Measurements from ENCODE around the gene MGMT. TPM values are rescaled to one million over a fixed set of nuclear protein-coding genes. Genes with fewer than 3 reads are reported as not detected.

The MGMT gene
- polyA plus RNA-seq, 3 donors: 9.5 to 23.5 (median 17.5) TPM

GRCh38 chr10:129494176-129494575 is 27.1 kb downstream of the MGMT start:
- no peaks in the 10 kb centered on the region for H3K4me1 ChIP-seq (ENCODE audit: control insufficient read depth in 1 of 2, insufficient read depth in 2 of 2, low read length in 2 of 2)
- H3K4me2 ChIP-seq (replicated peaks; ENCODE audit: extremely low read depth, low read length, poor library complexity, severe bottlenecking): no peak overlapping the region
- peaks cover 38 to 62% (median 54%) of the 10 kb centered on the region in 7 donors for H3K9me3 Mint-ChIP-seq
- H3K27ac ChIP-seq (ENCODE audit: low read depth in 1 of 2, low read length in 2 of 2): no peak overlapping the region
- H3K36me3 Mint-ChIP-seq: peaks cover 6 to 16% of the 10 kb centered on the region in 2 donors
- 96% methylated on average over 3 of the region's 3 CpGs for WGBS (ENCODE audit: insufficient coverage)
- DNase-seq: no peak
- H3K4me1 Mint-ChIP-seq: no peaks in the 10 kb centered on the region
- no peak overlapping the region for H2AFZ ChIP-seq (ENCODE audit: insufficient read depth, low read depth, low read length, poor library complexity, severe bottlenecking)
- H3K27me3 ChIP-seq (ENCODE audit: control insufficient read depth in 2 of 2, insufficient read depth in 2 of 2, low read length in 2 of 2): no peaks in the 10 kb centered on the region
- H3K9me3 ChIP-seq (replicated peaks in 1 of 2; ENCODE audit: control insufficient read depth in 1 of 2, insufficient read depth in 1 of 2, low read length in 2 of 2): peaks cover 37 to 66% of the 10 kb centered on the region in 2 donors
- no peak overlapping the region for H3K9ac ChIP-seq (ENCODE audit: insufficient read depth, low read length, poor library complexity, severe bottlenecking)
- intact Hi-C loops (cut with micrococcal nuclease): no loop called here
- peaks cover 0 to 3% (median 0%) of the 10 kb centered on the region in 3 donors for H3K27me3 Mint-ChIP-seq (ENCODE audit: low read depth in 3 of 3)
- no peak overlapping the region for H3K4me3 Mint-ChIP-seq
- H3K79me2 ChIP-seq (ENCODE audit: insufficient read depth, low read length): no peaks in the 10 kb centered on the region
- no peak overlapping the region for H3K27ac Mint-ChIP-seq
- H4K20me1 ChIP-seq (ENCODE audit: insufficient read depth, low read length): no peaks in the 10 kb centered on the region
- no peak overlapping the region for H3K4me3 ChIP-seq (replicated peaks in 1 of 3; ENCODE audit: low read depth in 2 of 3, low read length in 3 of 3)
- peaks cover 0 to 6% of the 10 kb centered on the region in 2 donors for H3K36me3 ChIP-seq (replicated peaks in 1 of 2; ENCODE audit: control insufficient read depth in 1 of 2, insufficient read depth in 2 of 2, low read length in 2 of 2)
- TF ChIP-seq CTCF (IDR thresholded peaks at IDR 0.05): no peak

- no peaks in the 10 kb centered on the region for H3K4me1 ChIP-seq (ENCODE audit: control insufficient read depth in 1 of 2, insufficient read depth in 2 of 2, low read length in 2 of 2)
- H3K27ac ChIP-seq (ENCODE audit: low read depth in 1 of 2, low read length in 2 of 2): no peak overlapping the region
- Mint-ChIP-seq H3K4me1 (no peaks in the 10 kb centered on the region), H3K27me3 (ENCODE audit: low read depth in 3 of 3) (peaks cover 0 to 3% (median 0%) of the 10 kb centered on the region in 3 donors), H3K4me3 (no peak overlapping the region), H3K9me3 (peaks cover 34 to 57% (median 50%) of the 10 kb centered on the region in 7 donors), H3K36me3 (peaks cover 6 to 16% of the 10 kb centered on the region in 2 donors), H3K27ac (peak overlapping the region in 1 of 7 donors; percentile 11)
- intact Hi-C loops (cut with micrococcal nuclease): no loop called here
- peaks cover 32 to 64% of the 10 kb centered on the region in 2 donors for H3K9me3 ChIP-seq (replicated peaks in 1 of 2; ENCODE audit: control insufficient read depth in 1 of 2, insufficient read depth in 1 of 2, low read length in 2 of 2)
- H3K79me2 ChIP-seq (ENCODE audit: insufficient read depth, low read length): no peaks in the 10 kb centered on the region
- WGBS (ENCODE audit: insufficient coverage): no CpG with 5 or more reads among the region's 5 CpGs
- no peak for DNase-seq
- no peaks in the 10 kb centered on the region for H3K27me3 ChIP-seq (ENCODE audit: control insufficient read depth in 2 of 2, insufficient read depth in 2 of 2, low read length in 2 of 2)
- no peaks in the 10 kb centered on the region for H4K20me1 ChIP-seq (ENCODE audit: insufficient read depth, low read length)
- H3K36me3 ChIP-seq (replicated peaks in 1 of 2; ENCODE audit: control insufficient read depth in 1 of 2, insufficient read depth in 2 of 2, low read length in 2 of 2): peaks cover 0 to 6% of the 10 kb centered on the region in 2 donors
- no peak overlapping the region for H3K4me2 ChIP-seq (replicated peaks; ENCODE audit: extremely low read depth, low read length, poor library complexity, severe bottlenecking)
- H2AFZ ChIP-seq (ENCODE audit: insufficient read depth, low read depth, low read length, poor library complexity, severe bottlenecking): no peak overlapping the region
- no peak for TF ChIP-seq CTCF (IDR thresholded peaks at IDR 0.05)
- no peak overlapping the region for H3K4me3 ChIP-seq (replicated peaks in 1 of 3; ENCODE audit: low read depth in 2 of 3, low read length in 3 of 3)
- H3K9ac ChIP-seq (ENCODE audit: insufficient read depth, low read length, poor library complexity, severe bottlenecking): no peak overlapping the region
Measured at GRCh38 chr10:129494740-129495139, 27.7 kb downstream of the MGMT start.

All from CD14-positive monocyte (primary cell).